HG02981 (cell line): ENCODE results near the gene ATP6V0E1.

Source experiments
- ATAC-seq: cut with Tn5 transposase; IDR thresholded peaks from one replicate; pipeline ENCODE4 v1.9.1; 2021; ENCODE audit warnings: mild to moderate bottlenecking, moderate library complexity; ENCODE audit not compliant: unreplicated experiment

The ATP6V0E1 gene

GRCh38 chr5:172956228-172956627 lies 27.3 kb upstream of the ATP6V0E1 start:
- no peak for ATAC-seq

- ATAC-seq = no peak
Measured at GRCh38 chr5:172956936-172957335, 26.6 kb upstream of the ATP6V0E1 start.

- no peak for ATAC-seq
Measured at GRCh38 chr5:172957458-172957857, 26.1 kb upstream of the ATP6V0E1 start.

DNA sequence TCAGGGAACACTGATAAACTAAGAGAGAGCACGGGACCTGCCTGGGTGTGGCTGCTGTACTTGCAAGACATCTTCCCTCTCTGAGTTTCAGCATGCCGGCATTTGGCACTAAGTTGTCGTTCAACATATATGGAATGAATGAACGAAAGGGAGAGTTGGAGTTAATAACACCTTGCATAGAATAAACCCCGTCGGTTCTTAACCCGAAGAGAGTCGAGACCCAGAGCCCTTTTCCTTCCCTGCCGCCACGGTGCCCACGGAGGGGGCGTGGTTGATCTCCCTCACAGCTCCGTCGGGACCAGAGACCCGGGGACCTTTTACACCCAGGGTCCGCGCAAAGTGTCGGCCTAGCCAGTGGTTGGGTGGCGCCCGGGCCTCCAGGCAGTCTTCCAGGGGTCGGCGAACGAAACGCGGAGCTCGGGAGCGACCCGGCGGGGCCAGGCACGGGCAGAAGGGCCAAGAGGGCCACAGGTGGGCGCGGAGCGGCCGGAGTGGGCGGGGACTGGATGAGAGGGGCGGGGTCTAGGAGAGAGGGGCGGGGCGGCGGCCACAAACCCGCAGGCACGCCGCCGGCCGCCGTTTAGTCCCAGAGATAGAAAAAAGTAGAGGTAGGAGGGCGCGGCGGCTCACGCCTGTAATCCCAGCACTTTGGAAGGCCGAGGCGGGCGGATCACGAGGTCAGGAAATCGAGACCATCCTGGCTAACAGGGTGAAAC lies 25.1 kb upstream of the ATP6V0E1 start:
- peak; percentile 59 for ATAC-seq

DNA sequence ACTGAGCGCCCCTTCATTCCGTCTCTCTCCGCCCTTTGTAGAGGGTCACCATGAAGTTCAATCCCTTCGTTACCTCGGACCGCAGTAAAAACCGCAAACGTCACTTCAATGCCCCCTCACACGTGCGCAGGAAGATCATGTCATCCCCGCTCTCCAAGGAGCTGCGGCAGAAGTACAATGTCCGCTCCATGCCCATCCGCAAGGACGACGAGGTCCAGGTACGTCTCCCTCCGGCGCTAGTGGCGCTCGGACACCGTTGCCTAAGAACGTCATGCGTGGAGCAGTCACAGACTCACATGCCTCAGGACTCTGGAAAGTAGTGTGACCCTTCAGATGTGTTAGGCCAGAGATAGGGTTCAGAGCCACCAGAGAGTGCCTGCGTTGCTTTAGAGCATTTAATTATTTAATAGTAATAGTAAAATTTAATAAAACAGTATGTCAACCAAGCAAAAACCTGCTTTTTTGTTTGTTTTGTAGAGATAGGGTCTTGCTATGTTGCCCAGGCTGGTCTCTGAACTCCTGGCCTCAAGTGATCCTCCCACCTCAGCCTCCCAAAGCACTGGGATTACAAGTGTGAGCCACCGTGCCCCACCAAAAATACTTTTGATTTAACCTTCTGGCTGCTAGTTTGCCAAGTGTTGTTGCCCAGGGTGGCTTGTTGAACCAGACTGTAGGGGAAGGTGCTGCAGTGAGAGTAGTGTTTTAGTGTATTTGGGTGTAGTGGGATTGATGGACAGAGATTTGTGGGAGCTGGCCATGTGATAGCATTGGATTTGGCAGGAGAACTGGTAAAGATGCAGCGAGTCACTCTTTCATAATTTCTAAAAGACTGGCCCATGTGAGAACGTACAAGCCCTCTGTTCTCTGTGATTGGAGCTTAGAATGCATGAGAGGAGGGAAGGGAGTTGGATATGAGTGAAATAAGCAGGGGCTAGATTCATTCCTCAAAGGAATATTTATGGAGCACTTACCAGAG lies 23.5 kb upstream of the ATP6V0E1 start:
- no peak for ATAC-seq

DNA sequence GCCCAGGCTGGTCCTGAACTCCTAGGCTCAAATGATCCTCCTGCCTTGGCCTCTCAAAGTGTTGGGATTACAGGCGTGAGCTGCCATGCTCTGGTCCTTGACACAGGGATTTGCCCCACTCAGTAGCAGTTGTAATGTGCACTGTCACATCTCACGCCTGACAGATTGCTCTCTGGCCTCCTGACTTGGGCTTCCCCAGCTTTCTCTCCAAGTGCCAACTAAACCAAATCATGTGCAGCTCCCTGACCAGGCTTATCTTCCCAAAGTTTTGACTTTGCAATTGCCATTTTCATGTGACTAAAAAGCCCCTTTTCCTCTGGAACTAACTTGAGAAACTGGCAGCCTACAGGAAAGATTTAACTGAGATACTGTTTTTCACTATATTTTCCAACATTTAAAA lies 13.7 kb upstream of the ATP6V0E1 start:
- no peak for ATAC-seq

DNA sequence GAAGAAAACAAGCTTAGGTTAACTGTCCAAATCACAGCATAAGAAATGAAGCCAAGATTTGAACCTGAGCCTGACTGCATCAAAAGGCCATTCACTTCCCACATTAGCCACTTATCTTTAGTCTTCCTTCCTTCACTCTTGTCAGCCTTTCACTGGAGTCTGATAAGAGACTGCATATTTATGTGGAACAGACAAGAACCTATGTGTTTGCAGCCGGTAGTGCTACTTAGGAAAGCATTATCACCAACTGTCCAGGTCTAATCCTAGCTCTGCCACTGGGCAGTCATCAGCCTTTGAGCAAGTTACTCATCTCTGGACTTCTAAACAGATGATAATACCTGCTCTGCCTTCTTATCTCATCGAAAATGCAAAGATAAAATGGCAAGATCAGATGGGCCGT lies 12.1 kb upstream of the ATP6V0E1 start:
- no peak for ATAC-seq

- no peak for ATAC-seq
Measured at GRCh38 chr5:172972552-172972951, 11.0 kb upstream of the ATP6V0E1 start.

- no peak for ATAC-seq
Measured at GRCh38 chr5:172973127-172973916, 10.2 kb upstream of the ATP6V0E1 start.

GRCh38 chr5:172973931-172974330 lies 9.6 kb upstream of the ATP6V0E1 start:
- ATAC-seq = no peak

- no peak for ATAC-seq
Measured at GRCh38 chr5:172975289-172975688, 8.3 kb upstream of the ATP6V0E1 start.

- ATAC-seq = no peak
Measured at GRCh38 chr5:172979778-172980177, 3.8 kb upstream of the ATP6V0E1 start.

DNA sequence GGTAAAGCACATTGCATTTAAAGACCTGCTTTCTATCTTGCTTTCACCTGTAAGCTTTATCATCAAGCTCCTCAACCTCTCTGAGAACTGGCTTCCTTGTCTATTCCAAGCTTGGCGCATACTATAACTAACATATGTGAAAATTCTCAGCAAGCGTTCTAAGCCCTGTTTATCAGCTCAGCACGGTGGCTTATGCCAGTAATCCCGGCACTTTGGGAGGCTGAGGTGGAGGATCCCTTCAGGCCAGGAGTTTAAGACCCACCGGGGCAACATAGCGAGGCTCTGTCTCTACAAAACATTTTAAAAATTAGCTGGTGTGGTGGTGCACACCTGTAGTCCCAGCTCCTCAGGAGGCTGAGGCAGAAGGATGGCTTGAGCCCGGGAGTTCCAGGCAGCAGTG lies 1.6 kb upstream of the ATP6V0E1 start:
- ATAC-seq = no peak

- ATAC-seq = peak; percentile 61
Measured at GRCh38 chr5:172984244-172984953, 828 bp downstream of the ATP6V0E1 start.

DNA sequence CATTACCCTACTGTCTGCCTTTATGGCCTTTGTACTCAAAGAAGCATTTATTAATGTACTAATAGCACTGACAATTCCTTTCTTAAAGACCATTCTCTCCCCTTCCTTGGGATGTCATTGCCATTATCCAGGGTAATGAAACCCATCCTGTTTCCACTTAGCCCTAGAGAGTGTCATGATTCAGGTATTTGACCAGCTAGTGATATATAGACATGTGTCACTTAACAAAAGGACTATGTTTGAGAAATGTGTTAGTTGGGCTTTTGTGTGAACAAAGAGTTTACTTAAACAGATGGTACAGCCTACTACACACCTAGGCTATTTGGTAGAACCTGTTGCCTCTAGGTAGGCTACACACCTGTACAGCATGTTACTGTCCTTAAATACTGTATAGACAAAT lies 2.0 kb downstream of the ATP6V0E1 start:
- no peak for ATAC-seq

GRCh38 chr5:172988276-172988675 lies 4.7 kb downstream of the ATP6V0E1 start:
- ATAC-seq = no peak

- no peak for ATAC-seq
Measured at GRCh38 chr5:172990776-172991175, 7.2 kb downstream of the ATP6V0E1 start.

DNA sequence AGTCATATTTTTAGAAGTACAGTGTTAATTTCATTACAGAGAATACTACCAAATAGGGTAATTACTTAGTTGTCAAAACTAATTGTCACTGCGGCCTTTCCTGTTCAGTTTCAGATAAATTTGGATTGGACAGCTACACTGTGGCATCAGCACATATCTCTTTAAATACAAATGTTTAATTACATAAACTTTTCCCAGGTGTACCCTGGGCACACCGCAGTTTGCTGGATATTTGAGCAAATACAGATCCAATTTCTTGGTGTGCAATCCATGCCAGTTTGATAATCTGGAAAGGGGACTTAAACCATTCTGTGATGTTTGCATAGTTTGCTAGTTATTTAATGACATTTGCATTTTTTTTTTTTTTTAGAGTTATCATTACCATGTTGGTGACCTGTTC lies 10.8 kb downstream of the ATP6V0E1 start:
- ATAC-seq = no peak

DNA sequence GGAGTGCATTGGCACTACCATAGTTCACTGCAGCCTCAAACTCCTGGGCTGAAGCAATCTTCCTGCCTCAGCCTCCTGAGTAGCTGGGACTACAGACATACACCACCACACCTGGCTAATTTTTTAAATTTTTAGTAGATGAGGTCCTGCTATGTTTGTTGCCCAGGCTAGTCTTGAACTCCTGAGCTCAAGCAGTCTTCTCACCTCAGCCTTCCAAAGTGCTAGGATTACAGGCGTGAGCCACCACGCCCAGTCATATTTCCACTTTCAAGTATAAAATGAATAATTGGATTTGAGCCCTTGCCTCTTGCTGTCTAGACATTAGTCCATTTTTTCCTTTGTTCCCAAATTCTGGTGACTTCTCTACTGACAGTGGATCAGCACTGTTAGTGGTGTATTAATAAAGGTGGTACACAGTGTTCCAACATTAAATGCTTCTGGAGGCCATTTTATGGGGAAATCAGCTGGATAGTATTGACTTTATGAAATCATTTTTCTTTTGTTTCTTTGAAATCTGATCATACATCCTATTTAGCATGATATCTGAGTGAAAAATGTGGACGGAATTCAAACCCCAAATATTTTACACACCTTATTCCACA lies 15.9 kb downstream of the ATP6V0E1 start:
- no peak for ATAC-seq

- ATAC-seq = no peak
Measured at GRCh38 chr5:172999974-173000373, 16.4 kb downstream of the ATP6V0E1 start.
